Measurements from ENCODE around the gene SCTR.

GRCh38 chr2:119468154-119468955 lies 55.9 kb downstream of the SCTR start:
- no peak for TF ChIP-seq POLR2A (IDR thresholded peaks at IDR 0.05)
- no peak for TF ChIP-seq CTCF (IDR thresholded peaks at IDR 0.05)
